ENCODE data around the gene KDELR3. TPM values are rescaled to one million over a fixed set of nuclear protein-coding genes. Genes with fewer than 3 reads are reported as not detected.

KDELR3 gene
- polyA plus RNA-seq, 1 donor from 2014 or later, result not detected

DNA sequence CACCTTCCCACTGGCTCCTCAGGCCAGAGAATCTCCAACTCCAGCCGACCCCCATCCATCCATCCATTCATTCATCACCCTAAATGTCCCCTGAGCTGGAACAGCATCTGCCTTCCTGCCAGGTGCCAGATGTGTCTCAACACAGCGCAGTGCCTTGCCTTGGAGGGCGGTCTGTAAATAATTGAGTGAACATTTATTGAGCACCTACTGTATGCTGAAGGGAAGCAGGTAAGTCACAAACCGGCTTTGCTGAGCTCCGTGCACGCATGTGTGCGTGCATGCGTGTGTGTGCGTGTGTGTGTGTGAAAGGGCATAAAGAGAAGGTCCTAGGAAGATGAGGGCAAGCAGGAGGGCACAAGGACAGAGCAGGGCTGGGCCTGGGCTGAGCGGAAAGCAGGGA is 23.1 kb upstream of the KDELR3 start:
- Histone ChIP-seq H3K27me3 (ENCODE audit: insufficient read depth, low read depth, low read length) (no peaks in the 10 kb centered on the region), H3K9ac (ENCODE audit: low read length) (no peak overlapping the region), H3K9me2 (ENCODE audit: insufficient read depth, low read length) (no peaks in the 10 kb centered on the region), H4K20me1 (ENCODE audit: insufficient read depth) (no peaks in the 10 kb centered on the region), H3K9me3 (ENCODE audit: low read length) (no peaks in the 10 kb centered on the region), H3K4me2 (ENCODE audit: low read length) (no peak overlapping the region), H3K79me2 (replicated peaks; ENCODE audit: insufficient read depth, low read length) (no peaks in the 10 kb centered on the region), H3K27ac (ENCODE audit: low read length) (no peak overlapping the region), H3K36me3 (ENCODE audit: insufficient read depth, low read length) (no peaks in the 10 kb centered on the region), H3K4me3 (ENCODE audit: low read length) (no peak overlapping the region), H2AFZ (ENCODE audit: low read depth, low read length) (no peak overlapping the region), H3F3A (ENCODE audit: insufficient read depth, low read length, poor library complexity, severe bottlenecking) (no peaks in the 10 kb centered on the region)
- no peak for TF ChIP-seq EP300 (conservative IDR thresholded peaks at IDR 0.05; ENCODE audit: poor library complexity, severe bottlenecking)
- no peak for TF ChIP-seq RAD21 (conservative IDR thresholded peaks at IDR 0.05)

DNA sequence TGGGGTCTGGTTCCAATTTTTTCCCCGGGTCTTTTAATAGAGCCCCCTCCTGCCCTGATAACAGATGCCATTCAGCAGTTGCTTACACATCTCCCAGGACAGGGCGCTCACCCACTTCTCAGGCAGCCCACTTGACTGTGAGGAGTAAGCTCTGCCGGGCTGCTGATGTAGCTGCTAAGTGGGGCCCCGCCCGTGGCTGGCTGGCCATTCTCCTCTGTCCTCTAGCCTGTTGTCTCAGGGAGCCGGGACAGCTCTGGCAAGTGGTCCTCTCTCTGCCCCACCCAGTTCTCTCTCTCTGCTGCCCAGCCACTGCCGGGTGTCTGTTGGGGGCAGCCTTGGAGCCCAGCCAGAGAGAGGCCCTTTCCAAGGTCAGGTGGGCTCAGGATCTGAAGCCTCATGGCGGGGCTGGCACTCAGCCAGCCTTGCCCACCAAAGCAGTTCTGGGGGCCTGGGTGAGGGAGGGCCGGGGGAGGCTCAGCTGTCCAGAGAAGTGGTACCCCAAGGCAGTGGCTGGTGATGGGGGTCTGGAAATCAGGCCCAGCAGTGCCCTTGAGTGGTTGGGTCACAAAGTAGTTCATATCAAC is 21.8 kb upstream of the KDELR3 start:
- Histone ChIP-seq H4K20me1 (ENCODE audit: insufficient read depth) (no peaks in the 10 kb centered on the region), H3K36me3 (ENCODE audit: insufficient read depth, low read length) (no peaks in the 10 kb centered on the region), H3F3A (ENCODE audit: insufficient read depth, low read length, poor library complexity, severe bottlenecking) (no peaks in the 10 kb centered on the region), H3K27me3 (ENCODE audit: insufficient read depth, low read depth, low read length) (no peaks in the 10 kb centered on the region), H3K27ac (ENCODE audit: low read length) (no peak overlapping the region), H3K9me3 (ENCODE audit: low read length) (no peaks in the 10 kb centered on the region), H3K79me2 (replicated peaks; ENCODE audit: insufficient read depth, low read length) (no peaks in the 10 kb centered on the region), H3K9me2 (ENCODE audit: insufficient read depth, low read length) (no peaks in the 10 kb centered on the region), H3K9ac (ENCODE audit: low read length) (no peak overlapping the region), H2AFZ (ENCODE audit: low read depth, low read length) (no peak overlapping the region), H3K4me2 (ENCODE audit: low read length) (no peak overlapping the region), H3K4me3 (ENCODE audit: low read length) (no peak overlapping the region)
- TF ChIP-seq, protein P1, sequence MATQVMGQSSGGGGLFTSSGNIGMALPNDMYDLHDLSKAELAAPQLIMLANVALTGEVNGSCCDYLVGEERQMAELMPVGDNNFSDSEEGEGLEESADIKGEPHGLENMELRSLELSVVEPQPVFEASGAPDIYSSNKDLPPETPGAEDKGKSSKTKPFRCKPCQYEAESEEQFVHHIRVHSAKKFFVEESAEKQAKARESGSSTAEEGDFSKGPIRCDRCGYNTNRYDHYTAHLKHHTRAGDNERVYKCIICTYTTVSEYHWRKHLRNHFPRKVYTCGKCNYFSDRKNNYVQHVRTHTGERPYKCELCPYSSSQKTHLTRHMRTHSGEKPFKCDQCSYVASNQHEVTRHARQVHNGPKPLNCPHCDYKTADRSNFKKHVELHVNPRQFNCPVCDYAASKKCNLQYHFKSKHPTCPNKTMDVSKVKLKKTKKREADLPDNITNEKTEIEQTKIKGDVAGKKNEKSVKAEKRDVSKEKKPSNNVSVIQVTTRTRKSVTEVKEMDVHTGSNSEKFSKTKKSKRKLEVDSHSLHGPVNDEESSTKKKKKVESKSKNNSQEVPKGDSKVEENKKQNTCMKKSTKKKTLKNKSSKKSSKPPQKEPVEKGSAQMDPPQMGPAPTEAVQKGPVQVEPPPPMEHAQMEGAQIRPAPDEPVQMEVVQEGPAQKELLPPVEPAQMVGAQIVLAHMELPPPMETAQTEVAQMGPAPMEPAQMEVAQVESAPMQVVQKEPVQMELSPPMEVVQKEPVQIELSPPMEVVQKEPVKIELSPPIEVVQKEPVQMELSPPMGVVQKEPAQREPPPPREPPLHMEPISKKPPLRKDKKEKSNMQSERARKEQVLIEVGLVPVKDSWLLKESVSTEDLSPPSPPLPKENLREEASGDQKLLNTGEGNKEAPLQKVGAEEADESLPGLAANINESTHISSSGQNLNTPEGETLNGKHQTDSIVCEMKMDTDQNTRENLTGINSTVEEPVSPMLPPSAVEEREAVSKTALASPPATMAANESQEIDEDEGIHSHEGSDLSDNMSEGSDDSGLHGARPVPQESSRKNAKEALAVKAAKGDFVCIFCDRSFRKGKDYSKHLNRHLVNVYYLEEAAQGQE (IDR thresholded peaks at IDR 0.05; ENCODE audit: borderline replicate concordance), result no peak
- TF ChIP-seq TAF1 (IDR thresholded peaks at IDR 0.05; ENCODE audit: low read depth) (no peak), MXI1 (conservative IDR thresholded peaks at IDR 0.05; ENCODE audit: poor library complexity, severe bottlenecking) (no peak), POLR2AphosphoS5 (IDR thresholded peaks at IDR 0.05) (no peak), EZH2 (IDR thresholded peaks at IDR 0.05; ENCODE audit: borderline replicate concordance, insufficient read depth, low read length, poor library complexity, severe bottlenecking) (no peak), RAD21 (conservative IDR thresholded peaks at IDR 0.05) (no peak), EP300 (conservative IDR thresholded peaks at IDR 0.05; ENCODE audit: poor library complexity, severe bottlenecking) (no peak), CTCF (IDR thresholded peaks at IDR 0.05; ENCODE audit: poor library complexity, severe bottlenecking) (no peak), SMC3 (conservative IDR thresholded peaks at IDR 0.05; ENCODE audit: poor library complexity) (no peak)
